Measurements from ENCODE around the gene SMIM1.

- TF ChIP-seq POLR2A (IDR thresholded peaks at IDR 0.05; ENCODE audit: borderline replicate concordance, extremely low read depth, insufficient read depth, insufficient read length): no peak
- TF ChIP-seq SIN3A (IDR thresholded peaks at IDR 0.05; ENCODE audit: low read depth): no peak
- no peak for TF ChIP-seq EZH2phosphoT487 (IDR thresholded peaks at IDR 0.05; ENCODE audit: borderline replicate concordance)
- no peak for TF ChIP-seq POLR2AphosphoS5 (IDR thresholded peaks at IDR 0.05; ENCODE audit: low read depth, low read length)
- TF ChIP-seq CEBPB (IDR thresholded peaks at IDR 0.05; ENCODE audit: low read depth): no peak
Observed at GRCh38 chr1:3783651-3784474, 11.3 kb downstream of the SMIM1 start.
